Dedifferentiated amniotic fluid mesenchymal stem cell (primary cell): ENCODE data around the gene ZNF581.
A peak's percentile ranks its signal among the peaks of the same experiment; 100 is the strongest.

Experiments
- DNase-seq: peaks from one replicate; pipeline ENCODE4 v3.0.0-alpha.2; 2016; ENCODE audit errors: extremely low spot score

ZNF581 gene

GRCh38 chr19:55611300-55611982, 32.0 kb upstream of the ZNF581 start:
- DNase-seq, result no peak

- no peak for DNase-seq
Observed at GRCh38 chr19:55611983-55612645, 31.3 kb upstream of the ZNF581 start.

- DNase-seq, result no peak
Observed at GRCh38 chr19:55613396-55613795, 30.1 kb upstream of the ZNF581 start.

GRCh38 chr19:55613930-55614710, 29.3 kb upstream of the ZNF581 start:
- DNase-seq, result no peak

- no peak for DNase-seq
Observed at GRCh38 chr19:55614711-55615542, 28.5 kb upstream of the ZNF581 start.

- DNase-seq, result no peak
Observed at GRCh38 chr19:55615543-55616394, 27.7 kb upstream of the ZNF581 start.

GRCh38 chr19:55616395-55616875, 27.0 kb upstream of the ZNF581 start:
- DNase-seq, result no peak

- no peak for DNase-seq
Observed at GRCh38 chr19:55617426-55617825, 26.0 kb upstream of the ZNF581 start.

- DNase-seq, result no peak
Observed at GRCh38 chr19:55618426-55618825, 25.0 kb upstream of the ZNF581 start.

- DNase-seq, result no peak
Observed at GRCh38 chr19:55619286-55619685, 24.2 kb upstream of the ZNF581 start.

GRCh38 chr19:55620410-55621204, 22.8 kb upstream of the ZNF581 start:
- no peak for DNase-seq

- DNase-seq, result no peak
Observed at GRCh38 chr19:55621205-55621672, 22.2 kb upstream of the ZNF581 start.

- DNase-seq, result no peak
Observed at GRCh38 chr19:55621673-55622231, 21.7 kb upstream of the ZNF581 start.

GRCh38 chr19:55622242-55622969, 21.0 kb upstream of the ZNF581 start:
- DNase-seq, result no peak

- DNase-seq, result no peak
Observed at GRCh38 chr19:55623130-55623529, 20.3 kb upstream of the ZNF581 start.

GRCh38 chr19:55623561-55623960, 19.9 kb upstream of the ZNF581 start:
- no peak for DNase-seq

- DNase-seq, result peak; percentile 93
Observed at GRCh38 chr19:55624109-55625003, 19.1 kb upstream of the ZNF581 start, which contains the start of gene ZNF784. ZNF784 (minus strand) TSS chr19:55624566; CDS start chr19:55624561, 5 bp downstream.

GRCh38 chr19:55625004-55625326, 18.5 kb upstream of the ZNF581 start:
- DNase-seq, result no peak
